Fibroblast of pulmonary artery (primary cell): ENCODE measurements around the gene SNPH.

Experiments
- DNase-seq: peaks from one replicate; pipeline ENCODE4 v3.0.0-alpha.2; 2010; ENCODE audit warnings: low read depth
- H3K4me3 ChIP-seq: replicated peaks from 2 replicates; pipeline ENCODE4 v1.5.1; 2011; ENCODE audit warnings: low read depth, mild to moderate bottlenecking, control low read depth, low read length, moderate library complexity
- CTCF ChIP-seq: IDR thresholded peaks from 2 replicates; pipeline ENCODE4 v1.5.1; 2011; ENCODE audit warnings: mild to moderate bottlenecking, control low read depth, low read length, inconsistent platforms; ENCODE audit errors: missing control alignments

Gene SNPH

GRCh38 chr20:1265226-1265915 is 723 bp upstream of the SNPH start:
- DNase-seq: no peak

GRCh38 chr20:1265916-1266166 is 253 bp upstream of the SNPH start:
- peak overlapping the region; percentile 72 for H3K4me3 ChIP-seq
- no peak for DNase-seq
- no peak for TF ChIP-seq CTCF

More at GRCh38 chr20:1265226-1265915, 723 bp upstream of the SNPH start:
- H3K4me3 ChIP-seq: peak overlapping the region; percentile 72
- TF ChIP-seq CTCF: no peak

- peak overlapping the region; percentile 72 for H3K4me3 ChIP-seq
- no peak for DNase-seq
- no peak for TF ChIP-seq CTCF
Measured at GRCh38 chr20:1267161-1267560, 1.1 kb downstream of the SNPH start.

GRCh38 chr20:1267809-1268374 is 1.8 kb downstream of the SNPH start:
- no peak for DNase-seq
- H3K4me3 ChIP-seq: no peak overlapping the region
- no peak for TF ChIP-seq CTCF

- DNase-seq: no peak
- H3K4me3 ChIP-seq: no peak overlapping the region
- no peak for TF ChIP-seq CTCF
Measured at GRCh38 chr20:1269235-1269634, 3.1 kb downstream of the SNPH start.

GRCh38 chr20:1269850-1270249 is 3.8 kb downstream of the SNPH start:
- no peak overlapping the region for H3K4me3 ChIP-seq
- TF ChIP-seq CTCF: no peak
- DNase-seq: no peak

GRCh38 chr20:1272368-1273100 is 6.4 kb downstream of the SNPH start:
- no peak for TF ChIP-seq CTCF
- DNase-seq: no peak
- no peak overlapping the region for H3K4me3 ChIP-seq
